Activated CD4-positive, alpha-beta T cell treated with anti-CD3 and anti-CD28 coated beads, Interleukin-2, amount 50 U/mL, for 4 hours (primary cell): ENCODE results near the gene CLDN22.

Experiments used
- DNase-seq, 2 experiments: peaks; one replicate each; pipeline ENCODE4 v3.0.0-alpha.2; 2020

Gene CLDN22

DNA sequence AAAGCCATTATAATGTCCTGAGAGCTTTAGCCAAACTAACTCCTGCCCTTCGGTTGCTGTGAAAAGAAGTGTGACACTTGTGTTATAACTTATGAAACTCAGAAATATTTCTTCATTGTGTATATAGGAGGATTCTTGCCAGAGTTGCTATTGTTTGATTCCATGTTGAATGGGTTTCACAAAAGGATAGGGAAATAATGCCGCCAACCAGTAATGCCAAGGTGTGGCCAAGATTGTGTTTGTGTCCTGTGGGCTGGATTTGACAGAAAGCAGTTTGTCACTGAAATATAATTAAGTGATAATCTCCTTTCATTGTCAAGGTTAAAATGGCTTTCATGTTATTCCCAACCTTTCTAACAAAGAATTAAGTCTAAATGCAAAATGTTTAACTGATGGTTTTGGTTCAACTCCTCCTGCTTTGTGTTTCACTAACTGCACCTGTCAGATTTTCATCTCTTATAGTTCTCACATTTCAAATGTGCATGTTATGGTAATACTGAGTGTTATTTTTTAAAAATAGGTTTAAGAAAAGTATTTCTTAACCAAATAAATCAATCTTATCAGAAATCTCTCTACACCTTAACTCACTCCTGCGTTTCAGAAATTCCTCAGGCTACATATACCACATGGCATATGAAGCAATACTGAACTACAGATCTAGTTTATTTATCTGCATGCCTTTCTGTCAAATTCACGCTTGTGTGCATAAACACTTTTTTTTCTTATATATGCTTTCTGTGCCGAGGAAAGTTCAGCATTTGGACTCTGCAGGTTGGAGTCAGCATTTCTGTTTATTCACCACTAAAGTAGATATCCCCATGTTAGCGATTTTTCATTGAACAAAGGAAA is at the start of gene CLDN22:
Gene CLDN22, minus strand, starts transcription at position 66 of the 849 bp plus-strand sequence. Its CDS starts 58 bp downstream, at position 8.
- no peak for DNase-seq

DNA sequence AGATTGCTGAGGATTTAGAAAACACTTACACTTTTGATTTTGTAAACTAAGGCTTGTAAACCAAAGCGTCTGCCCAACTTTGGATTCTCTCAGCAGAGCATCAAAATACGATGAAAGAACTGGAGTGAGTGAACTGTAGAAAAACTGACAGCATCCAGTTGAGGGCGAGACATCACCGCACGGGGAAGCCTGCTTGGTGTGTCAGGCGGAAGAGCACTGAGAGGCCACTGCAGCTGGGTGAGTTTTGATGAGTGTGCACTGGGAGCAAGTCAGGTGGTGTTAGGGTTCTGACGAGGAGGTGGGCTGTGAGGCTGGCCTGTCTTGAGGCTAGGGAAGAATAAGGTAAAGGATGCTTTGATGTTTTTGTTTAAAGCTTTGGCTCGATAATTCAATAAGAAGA is 49.0 kb upstream of the CLDN22 start:
- no peak for DNase-seq

DNA sequence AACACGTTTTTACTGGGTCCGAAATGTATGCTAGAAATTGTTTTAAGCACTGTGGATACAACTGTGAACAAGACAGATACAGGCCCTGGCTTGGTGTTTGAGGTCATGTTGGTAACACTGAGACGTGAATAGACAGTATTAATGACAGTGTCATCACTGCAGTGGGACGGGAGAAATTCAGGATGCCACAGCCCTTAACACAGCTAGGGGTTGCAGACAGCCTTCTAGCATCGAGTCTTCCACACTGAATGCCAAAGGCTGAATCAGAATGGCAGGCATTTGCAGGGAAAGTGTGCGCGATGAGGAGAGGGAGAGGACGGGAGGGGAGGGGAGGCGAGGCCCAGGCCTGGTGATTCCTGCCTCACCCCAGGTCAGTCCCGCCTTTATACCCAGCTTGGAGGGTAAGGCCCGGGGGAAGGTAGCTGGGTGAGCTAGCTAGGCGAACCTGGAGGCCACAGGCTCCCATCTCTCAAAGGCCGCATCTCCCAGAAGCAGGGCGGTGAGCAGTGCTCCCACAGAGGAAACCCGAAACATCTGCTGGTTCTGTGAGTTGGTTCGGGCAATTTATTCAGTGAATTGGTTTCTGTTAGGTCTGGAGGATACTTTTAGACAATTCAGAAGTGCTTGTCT is 46.2 kb upstream of the CLDN22 start:
- no peak for DNase-seq

DNA sequence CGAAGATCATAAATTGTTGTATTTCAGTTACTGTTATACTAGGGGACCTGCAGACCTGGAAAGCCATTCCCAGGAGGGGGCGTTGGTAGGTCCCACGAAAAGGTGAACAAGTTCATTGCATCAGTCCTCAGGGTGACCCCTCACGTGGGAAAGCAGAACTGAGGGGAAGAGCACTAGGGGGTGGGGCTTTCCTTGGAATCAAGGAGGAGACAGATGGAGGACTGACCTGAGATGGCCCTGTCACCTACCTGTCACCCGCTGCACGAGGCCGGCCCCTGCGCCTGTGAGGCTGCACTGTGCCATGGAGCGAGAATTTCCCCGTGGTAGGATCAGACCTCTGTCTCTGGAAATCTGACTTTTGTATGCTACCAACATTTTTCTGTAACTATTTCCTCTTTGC is 43.9 kb upstream of the CLDN22 start:
- DNase-seq: no peak

DNA sequence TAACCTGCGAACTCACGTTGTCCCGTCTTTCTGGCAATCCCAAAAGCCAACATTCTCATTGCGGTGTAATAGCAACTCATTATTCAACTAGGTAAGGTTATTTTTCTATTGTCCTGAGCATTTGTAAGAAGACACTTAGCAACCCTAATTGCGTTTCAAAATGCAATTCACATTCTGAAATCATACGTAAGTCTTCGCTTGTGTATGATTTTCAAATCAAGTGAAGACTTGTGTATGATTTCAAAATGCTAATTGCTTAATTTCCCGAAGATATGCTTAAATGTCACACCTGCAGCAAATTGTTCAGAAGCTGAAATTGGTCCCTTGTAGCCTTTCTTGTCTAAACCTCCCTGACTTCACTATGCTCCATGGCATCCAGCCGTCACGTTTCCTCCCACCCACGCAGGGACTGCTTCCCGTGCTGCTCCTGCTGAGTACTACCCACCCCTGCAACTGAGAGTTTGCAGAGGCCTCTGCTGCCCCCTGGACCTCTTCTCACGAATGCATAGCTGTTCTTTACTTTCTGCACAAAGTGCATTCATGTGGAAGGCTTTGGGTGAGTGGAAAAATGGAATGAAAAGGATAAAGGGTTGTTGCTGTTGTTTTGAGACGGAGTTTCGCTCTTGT is 43.0 kb upstream of the CLDN22 start:
- DNase-seq: no peak

DNA sequence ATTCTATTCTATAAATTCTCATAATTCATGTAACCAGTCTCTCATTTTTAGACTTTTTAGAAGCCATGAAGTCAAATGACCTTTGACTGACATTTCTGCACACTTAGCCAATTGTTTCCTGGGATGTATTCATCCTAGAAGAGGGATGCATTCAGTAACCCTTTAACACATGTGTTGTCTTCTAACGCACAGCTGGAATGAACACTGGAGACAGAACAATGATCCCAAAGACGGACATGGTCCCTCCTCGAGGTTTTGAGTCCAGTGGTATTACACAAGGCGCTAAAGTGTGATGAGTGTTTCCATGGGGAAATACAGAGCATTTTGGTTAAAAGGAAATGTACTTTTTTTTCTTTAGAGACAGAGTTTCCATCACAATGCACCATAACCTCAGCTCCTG is 42.0 kb upstream of the CLDN22 start:
- DNase-seq: no peak

DNA sequence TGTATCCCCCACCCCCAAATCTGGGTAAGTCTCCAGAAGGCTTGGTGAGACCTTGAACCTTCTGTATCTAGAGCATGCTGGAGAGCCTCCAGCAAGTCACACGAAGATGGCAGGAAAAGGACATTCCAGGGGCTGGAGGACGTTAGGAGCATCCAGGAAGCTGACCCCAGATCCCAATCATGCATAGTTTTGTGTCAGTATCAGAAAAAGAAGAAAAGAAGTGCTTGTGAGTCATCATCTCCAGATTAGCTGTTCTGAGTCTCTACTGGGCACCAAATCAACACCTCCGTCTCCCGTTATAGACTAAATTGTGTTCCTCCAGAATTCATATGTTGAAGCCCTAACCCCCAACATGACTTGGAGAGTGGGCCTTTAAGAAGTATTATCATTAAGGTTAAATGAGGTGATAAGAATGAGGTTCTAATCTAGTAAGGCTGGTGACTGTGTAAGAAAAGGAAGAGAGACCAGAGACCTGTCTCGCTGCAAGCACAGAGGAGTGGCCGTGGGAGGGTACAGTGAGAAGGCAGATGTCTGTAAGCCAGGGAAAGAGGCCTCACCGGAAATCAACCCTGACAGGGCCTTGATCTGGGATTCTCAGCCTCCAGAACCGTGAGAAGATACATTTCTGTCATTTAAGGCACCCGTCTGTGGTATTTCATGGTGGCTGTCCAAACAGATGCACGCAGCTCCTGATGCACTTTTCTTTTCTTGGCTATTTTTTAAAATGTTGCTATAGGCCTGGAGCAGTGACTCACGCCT is 40.3 kb upstream of the CLDN22 start:
- no peak for DNase-seq

DNA sequence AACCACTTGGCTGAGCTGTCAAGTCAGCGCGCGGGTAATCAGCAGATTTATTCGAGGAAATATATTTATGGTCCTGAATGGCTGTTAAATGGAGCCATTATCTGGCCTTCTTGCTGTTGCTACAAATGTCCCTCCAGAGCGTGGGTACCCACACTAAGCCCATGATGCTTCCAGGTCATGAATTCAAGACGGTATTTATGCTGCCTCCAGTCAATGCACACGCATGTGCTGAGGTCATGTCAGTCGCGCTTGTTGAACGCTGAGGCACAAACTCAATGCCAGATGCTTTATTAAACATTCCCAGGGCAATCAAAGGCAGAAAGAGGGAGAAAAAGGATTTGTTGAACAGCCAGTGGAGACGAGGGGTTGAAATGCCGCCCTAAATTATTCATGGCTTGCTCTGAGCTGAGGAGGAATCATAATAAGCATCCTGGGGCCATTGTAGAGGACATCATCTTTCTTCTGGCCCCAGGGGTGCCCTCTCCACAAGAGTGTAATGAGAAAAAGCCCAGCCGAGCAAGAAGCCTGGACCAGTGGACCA is 38.2 kb upstream of the CLDN22 start:
- no peak for DNase-seq

DNA sequence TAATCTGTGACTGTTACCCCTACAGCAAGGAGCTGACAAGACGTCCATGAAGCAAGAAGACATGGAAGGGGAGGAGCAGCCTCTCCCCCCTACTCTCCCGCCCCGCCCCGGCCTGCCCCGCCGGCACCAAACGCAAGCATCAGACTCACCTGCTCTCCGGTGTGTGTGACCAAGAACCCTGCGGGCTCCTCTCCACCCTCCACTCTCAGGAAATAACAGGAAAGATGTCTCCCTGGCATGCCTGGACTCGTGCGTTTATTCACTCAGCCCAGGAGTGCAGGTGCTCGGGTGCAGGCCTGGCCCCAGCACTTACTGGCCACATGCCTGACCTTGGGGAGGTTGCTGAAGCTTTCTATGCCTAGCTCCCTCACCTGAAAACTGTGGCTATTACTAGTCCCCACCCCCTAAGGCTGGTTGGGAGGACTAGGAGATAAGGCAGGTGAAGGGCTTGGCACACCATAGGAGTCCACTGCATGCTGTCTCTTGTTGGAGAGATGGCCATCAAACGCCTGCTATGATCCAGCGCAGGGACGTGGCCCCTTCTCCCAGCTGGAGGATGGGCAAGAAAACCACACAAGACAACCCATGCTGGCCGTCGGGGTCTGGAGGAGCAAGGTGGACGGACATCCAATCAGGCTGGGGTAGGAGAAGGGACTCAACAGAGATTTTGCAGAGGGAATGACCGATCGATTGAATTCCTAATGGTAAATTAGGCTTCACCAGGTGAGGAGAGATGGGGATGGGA is 37.0 kb upstream of the CLDN22 start:
- DNase-seq: no peak

DNA sequence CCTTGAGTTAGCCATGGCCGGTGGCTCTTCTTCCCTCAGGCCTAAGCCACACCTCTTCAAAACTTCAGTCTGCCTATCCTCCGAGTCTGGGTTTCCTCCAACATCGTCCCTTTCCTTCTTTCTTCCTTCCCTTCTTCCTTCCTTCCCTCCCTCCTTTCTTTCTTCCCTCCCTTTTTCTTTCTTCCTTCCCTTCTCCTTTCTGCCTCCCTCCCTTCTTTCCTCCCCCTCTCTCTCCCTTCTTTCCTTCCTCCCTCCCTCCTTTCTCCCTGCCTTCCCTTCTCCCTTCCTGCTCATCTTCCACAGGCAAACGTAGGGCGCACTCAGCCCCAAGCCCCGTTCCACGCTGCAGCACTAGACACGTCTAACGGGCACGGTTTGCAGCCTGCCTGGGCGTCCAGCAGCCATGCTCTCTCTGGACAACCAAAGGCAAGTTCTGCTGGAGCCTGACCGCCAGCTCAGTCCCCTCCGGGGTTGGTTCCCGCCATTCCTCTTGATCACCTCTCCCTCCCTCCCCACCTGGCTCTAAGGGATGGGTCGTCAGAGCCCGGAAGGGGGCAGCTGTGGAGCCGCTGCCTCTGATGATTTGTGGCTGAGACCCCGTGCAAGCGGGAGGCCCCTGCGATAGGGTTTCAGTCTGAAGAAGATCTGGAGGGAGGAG is 36.2 kb upstream of the CLDN22 start:
- no peak for DNase-seq

DNA sequence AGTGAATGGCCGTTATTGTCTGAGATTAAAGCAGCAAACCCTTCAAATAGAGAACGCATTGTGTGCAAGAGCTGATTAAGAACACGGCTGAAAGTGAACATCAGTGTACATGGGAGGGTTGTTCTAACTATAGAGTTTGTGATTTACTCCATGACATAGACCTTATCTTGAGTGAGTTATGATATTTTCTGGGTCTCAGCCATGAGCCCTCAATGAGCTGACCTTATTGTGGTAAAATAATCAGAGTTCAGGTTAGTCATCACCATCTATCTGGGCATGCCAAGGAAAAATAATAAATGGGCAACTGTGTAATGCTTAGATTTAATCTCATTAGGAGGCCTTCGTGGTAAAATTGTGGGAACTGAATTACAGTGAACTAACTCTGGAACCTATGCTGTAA is 35.3 kb upstream of the CLDN22 start:
- no peak for DNase-seq

DNA sequence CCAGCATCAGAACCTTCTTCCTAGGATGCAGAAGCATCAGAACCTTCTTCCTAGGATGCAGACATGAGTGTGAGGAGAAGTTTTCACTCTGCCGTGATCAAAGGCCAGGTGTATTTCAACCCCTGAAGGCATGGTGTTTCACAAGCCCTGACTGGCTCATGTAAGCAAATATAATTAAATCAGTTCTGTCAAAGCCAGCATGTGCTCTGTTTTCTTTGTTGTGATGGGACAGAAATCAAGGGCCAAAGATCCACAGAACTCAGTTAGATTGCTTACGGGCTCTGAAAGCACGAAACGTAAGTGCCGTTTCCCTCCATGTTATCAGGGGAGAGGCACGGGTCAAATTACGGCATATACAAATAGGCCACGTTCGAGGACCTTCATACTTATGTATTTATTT is 34.1 kb upstream of the CLDN22 start:
- no peak for DNase-seq

DNA sequence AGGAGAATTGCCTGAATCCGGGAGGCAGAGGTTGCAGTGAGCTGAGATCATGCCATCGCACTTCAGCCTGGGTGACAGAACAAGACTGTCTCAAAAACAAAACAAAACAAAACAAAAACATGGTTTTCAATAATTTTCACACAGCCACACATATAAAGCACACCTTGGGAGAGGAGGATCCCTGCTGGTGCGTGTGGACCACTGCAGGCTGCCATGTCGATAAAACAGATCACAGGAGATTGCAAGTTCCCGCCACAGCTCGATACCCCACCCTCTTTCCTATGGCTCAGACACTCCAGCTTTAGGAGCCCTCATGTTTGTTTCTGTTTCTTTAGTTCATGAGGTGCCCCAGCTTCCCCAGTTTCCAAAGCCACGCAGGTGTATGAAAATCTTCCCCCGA is 33.5 kb upstream of the CLDN22 start:
- DNase-seq: no peak

DNA sequence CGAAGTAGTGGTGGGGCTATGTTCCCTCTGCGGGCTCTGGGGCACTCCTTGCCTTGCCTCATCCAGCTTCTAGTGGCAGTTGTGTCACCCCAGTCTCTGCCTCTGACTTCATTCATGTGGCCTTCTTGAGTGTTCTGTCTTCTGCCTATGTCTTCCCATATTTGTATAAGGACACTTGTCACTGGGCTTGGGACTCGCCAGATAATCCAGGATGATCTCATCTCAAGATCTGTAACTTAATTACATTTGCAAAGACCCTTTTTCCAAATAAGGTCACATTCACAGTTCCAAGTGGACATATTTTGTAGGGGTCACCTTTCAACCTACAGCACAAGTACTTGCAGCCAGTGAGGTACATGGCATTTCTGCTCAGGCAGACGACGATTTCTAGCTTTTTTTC is 32.5 kb upstream of the CLDN22 start:
- no peak for DNase-seq

DNA sequence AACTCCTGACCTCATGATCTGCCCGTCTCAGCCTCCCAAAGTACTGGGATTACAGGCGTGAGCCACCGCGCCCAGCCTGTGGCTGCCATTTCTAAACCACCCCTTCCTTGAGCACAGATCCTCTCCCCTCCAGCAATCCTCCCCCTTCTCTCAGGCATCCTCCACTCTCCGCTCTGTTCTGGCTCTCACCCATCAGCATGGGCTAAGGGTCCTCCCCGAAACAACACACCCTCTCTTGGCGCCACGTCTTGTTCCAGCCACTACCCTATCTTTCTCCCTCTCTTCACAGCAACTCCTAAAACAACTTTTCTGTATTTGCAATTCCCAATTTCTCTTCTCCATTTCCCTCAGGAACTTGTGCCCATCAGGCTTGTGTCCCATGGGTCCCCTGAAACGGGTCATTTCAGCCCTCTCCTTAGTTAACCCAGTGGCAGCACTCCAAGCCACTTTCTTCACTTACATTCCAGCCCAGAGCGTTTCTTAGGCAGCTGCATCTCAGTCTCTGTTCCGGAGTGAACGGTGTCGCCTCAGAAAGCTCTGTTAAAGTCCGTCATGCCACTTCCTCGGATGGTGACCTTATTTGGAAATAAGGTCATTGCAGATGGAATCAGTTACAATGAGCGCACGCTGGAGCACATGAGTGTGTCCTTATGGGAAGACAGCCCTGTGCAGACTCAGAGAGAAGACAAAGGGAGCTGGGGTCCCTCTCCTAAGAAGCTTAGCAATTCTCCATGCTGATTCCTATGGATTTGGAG is 30.4 kb upstream of the CLDN22 start:
- no peak for DNase-seq

DNA sequence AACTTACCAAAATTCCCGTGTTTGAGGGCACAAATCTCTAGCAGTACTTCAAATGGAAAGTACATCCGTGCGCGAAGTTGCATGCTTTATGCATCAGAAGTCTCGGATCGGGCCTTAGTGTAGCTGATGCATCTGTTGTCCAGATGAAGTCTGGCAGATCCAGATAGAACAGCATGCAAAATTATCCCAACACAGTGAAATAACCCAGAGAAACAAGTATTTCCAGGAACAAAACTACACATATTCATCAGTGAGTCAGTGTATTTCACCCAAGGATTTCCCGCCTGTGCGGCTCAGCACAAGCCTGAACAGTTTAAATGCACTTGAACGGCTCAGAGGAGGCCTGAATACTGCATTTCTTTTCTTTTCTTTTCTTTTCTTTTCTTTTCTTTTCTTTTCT is 29.6 kb upstream of the CLDN22 start:
- DNase-seq: no peak

DNA sequence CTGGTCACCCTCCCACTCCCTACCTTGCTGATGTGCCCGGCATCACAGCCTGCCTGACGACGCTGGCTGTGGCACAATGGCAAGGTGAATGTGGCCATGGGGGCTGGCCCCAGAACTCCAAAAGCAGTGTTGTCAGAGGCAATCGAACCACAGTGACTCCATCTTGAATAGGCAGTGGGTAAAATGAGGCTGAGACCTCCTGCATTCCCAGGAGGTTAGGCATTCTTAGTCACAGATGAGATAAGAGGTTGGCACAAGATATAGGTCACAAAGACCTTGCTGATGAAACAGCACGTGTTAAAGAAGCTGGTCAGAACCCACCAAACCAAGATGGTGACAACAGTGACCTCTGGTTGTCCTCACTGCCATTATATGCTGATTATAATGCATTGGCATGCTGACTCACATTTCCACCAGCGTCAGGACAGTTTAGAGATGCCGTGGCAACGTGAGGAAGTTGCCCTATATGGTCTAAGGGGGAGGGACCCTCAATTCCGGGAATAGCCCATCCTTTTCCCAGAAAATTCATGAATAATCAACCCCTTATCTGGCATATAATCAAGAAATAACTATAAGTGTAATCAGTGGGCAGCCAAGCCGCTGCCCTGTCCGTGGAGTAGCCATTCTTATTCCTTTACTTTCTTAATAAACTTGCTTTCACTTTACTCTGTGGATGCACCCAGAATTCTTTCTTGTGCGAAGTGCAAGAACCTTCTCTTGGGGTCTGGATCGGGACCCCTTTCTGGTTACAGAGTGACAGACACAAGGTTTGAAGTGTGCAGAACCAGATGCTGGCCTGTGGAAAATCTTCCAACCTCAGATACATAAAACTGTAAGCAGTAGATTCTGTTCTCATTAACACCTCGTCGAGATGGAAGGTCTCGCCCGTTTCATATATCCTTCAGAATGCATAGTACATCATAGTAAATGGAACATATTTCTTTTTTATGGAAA is 28.9 kb upstream of the CLDN22 start:
- DNase-seq: no peak

DNA sequence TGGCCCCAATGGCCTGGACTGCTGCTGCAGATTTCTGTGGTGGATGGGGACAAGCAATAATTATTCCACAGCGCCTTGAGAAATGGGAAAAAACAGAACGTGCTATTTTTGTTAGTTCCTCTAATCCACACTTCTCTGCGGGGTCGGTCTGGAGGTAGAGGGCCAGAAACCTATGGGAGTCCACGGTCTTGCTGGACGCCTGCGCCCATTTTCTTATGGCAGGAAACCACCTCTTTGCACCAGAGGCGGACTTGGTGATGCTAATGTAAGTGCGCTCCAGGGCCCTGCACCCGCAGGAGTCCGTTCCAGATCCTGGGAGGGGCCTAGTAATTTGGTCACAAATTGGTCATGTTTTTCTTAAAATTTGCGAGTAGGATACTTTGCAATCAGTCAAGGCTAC is 28.1 kb upstream of the CLDN22 start:
- no peak for DNase-seq

DNA sequence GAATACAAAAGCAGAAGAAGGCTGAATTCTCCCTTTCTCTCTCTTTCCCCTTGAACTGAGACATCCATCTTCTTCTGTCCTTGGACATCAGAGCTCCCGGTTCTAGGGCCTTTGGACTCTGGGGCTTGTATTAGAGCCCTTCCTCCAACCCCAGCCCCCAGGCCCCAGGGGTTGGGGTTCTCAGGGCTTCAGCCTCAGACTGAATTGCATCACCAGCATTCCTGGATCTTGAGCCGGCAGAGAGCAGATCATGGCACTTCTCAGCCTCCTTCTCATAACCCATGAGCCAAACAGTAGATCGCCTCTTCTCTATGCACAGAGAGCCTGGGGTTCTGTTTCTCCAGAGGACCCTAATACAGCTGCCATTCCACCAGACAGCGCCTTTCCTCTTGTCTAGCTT is 27.5 kb upstream of the CLDN22 start:
- no peak for DNase-seq

DNA sequence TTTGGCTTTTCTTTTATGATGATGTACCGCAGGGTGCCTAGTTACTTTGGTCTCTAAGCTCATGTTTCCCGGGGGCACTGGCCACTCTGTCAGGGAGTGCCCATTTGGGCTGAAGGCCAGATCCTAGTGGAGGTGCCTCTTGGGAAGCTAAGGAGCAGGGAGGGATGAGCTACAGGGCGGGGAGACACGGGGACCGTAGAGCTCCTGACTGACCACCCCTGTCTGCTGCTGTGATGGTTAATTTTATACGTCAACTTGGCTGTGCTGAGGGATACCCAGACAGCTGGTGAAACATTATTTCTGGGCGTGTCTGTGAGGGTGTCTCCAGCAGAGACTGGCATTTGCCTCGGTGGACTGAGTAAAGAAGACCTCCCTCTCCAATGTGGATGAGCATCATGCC is 27.1 kb upstream of the CLDN22 start:
- no peak for DNase-seq
